GM20431 (cell line): Measurements from ENCODE around the gene GPBP1.
"Not testable (repeated sequence)": the region's sequence is repeated elsewhere in the genome, so short reads cannot be mapped to it uniquely, and the experiment has no call there.

Experiments used
- in situ Hi-C: fragments of 300-500 bp; cut with MseI, MboI; formaldehyde crosslinking; loops from one replicate; pipeline ENCODE4 v1.15.0; 2020; ENCODE audit warnings: low sequenced_read_pairs; ENCODE audit not compliant: unreplicated experiment

GPBP1 gene

GRCh38 chr5:57176350-57176857 is 2.5 kb downstream of the GPBP1 start:
- in situ Hi-C loops, result no loop called here

GRCh38 chr5:57177479-57178156 is 3.8 kb downstream of the GPBP1 start:
- in situ Hi-C loops, result no loop called here

GRCh38 chr5:57178238-57178637 is 4.4 kb downstream of the GPBP1 start:
- in situ Hi-C loops, result not testable (repeated sequence)

GRCh38 chr5:57179262-57180200 is 5.7 kb downstream of the GPBP1 start:
- in situ Hi-C loops, result no loop called here

GRCh38 chr5:57181154-57181553 is 7.3 kb downstream of the GPBP1 start:
- in situ Hi-C loops, result no loop called here

GRCh38 chr5:57184322-57184721 is 10.5 kb downstream of the GPBP1 start:
- in situ Hi-C loops, result no loop called here

- in situ Hi-C loops, result no loop called here
These were observed 11.5 kb downstream of the GPBP1 start for GRCh38 chr5:57185313-57185712.

GRCh38 chr5:57186194-57186593 is 12.3 kb downstream of the GPBP1 start:
- in situ Hi-C loops, result no loop called here

- in situ Hi-C loops, result not testable (repeated sequence)
These were observed 14.1 kb downstream of the GPBP1 start for GRCh38 chr5:57187977-57188376.

- in situ Hi-C loops, result no loop called here
These were observed 15.7 kb downstream of the GPBP1 start for GRCh38 chr5:57189515-57189914.

- in situ Hi-C loops, result no loop called here
These were observed 16.7 kb downstream of the GPBP1 start for GRCh38 chr5:57190593-57190992.

- in situ Hi-C loops, result no loop called here
These were observed 17.3 kb downstream of the GPBP1 start for GRCh38 chr5:57191163-57191562.

GRCh38 chr5:57191986-57192385 is 18.1 kb downstream of the GPBP1 start:
- in situ Hi-C loops, result no loop called here

GRCh38 chr5:57192832-57193231 is 19.0 kb downstream of the GPBP1 start:
- in situ Hi-C loops, result not testable (repeated sequence)

- in situ Hi-C loops, result no loop called here
These were observed 20.0 kb downstream of the GPBP1 start for GRCh38 chr5:57193757-57194413.

GRCh38 chr5:57194653-57195052 is 20.8 kb downstream of the GPBP1 start:
- in situ Hi-C loops, result no loop called here

- in situ Hi-C loops, result no loop called here
These were observed 21.2 kb downstream of the GPBP1 start for GRCh38 chr5:57195060-57195459.

- in situ Hi-C loops, result no loop called here
These were observed 26.0 kb downstream of the GPBP1 start for GRCh38 chr5:57199866-57200265.

GRCh38 chr5:57202811-57203210 is 29.0 kb downstream of the GPBP1 start:
- in situ Hi-C loops, result no loop called here

GRCh38 chr5:57207007-57207653 is 33.3 kb downstream of the GPBP1 start:
- in situ Hi-C loops, result no loop called here
